Fibroblast of lung (primary cell): ENCODE data around the gene NOS1AP. TPM values are rescaled to one million over a fixed set of nuclear protein-coding genes. Genes with fewer than 3 reads are reported as not detected.

Experiments
- DNase-seq, 2 donors: peaks; one replicate each; pipeline versions ENCODE4 v3.0.0 to v3.0.0-alpha.2; 2010; ENCODE audit warnings: low read depth in 2 of 2
- H2AFZ ChIP-seq: 2 replicates; pipeline ENCODE4 v1.5.1; 2012; ENCODE audit warnings: low read length, control low read depth, inconsistent platforms
- H3K27ac ChIP-seq: 2 replicates; pipeline ENCODE4 v1.5.1; 2011; ENCODE audit warnings: low read length, control low read depth; ENCODE audit not compliant: insufficient read depth
- H3K27me3 ChIP-seq: 2 replicates; pipeline ENCODE4 v1.5.1; 2011; ENCODE audit warnings: mild to moderate bottlenecking, low read length; ENCODE audit not compliant: control insufficient read depth, insufficient read depth
- H3K36me3 ChIP-seq: 2 replicates; pipeline ENCODE4 v1.5.1; 2011; ENCODE audit warnings: low read length; ENCODE audit not compliant: control insufficient read depth, insufficient read depth
- H3K4me1 ChIP-seq: 2 replicates; pipeline ENCODE4 v1.5.1; 2011; ENCODE audit warnings: low read length; ENCODE audit not compliant: control insufficient read depth, insufficient read depth; ENCODE audit errors: extremely low read depth
- H3K4me2 ChIP-seq: 2 replicates; pipeline ENCODE4 v1.5.1; 2011; ENCODE audit warnings: low read length, control low read depth; ENCODE audit not compliant: insufficient read depth; ENCODE audit errors: extremely low read depth
- H3K4me3 ChIP-seq, 4 experiments: fragments of 200-600 bp in 1 of 4; sonication (generic) in 1 of 4; replicated peaks in 1 of 4; 2 replicates each; pipeline ENCODE4 v1.5.1; 2011 to 2016; ENCODE audit warnings: low read length in 4 of 4, low read depth in 3 of 4, mild to moderate bottlenecking in 3 of 4, control low read depth in 2 of 4, inconsistent platforms in 1 of 4, mixed read lengths in 1 of 4; ENCODE audit not compliant: insufficient read depth in 1 of 4; ENCODE audit errors: control extremely low read depth in 1 of 4
- H3K79me2 ChIP-seq: 2 replicates; pipeline ENCODE4 v1.5.1; 2012; ENCODE audit warnings: mild to moderate bottlenecking, low read length, inconsistent platforms; ENCODE audit not compliant: control insufficient read depth, insufficient read depth
- H3K9ac ChIP-seq: 2 replicates; pipeline ENCODE4 v1.5.1; 2011; ENCODE audit warnings: mild to moderate bottlenecking, low read length, control low read depth; ENCODE audit not compliant: insufficient read depth
- H3K9me3 ChIP-seq: 2 replicates; pipeline ENCODE4 v1.5.1; 2012; ENCODE audit warnings: low read depth, low read length; ENCODE audit not compliant: control insufficient read depth, insufficient read depth
- H4K20me1 ChIP-seq: 2 replicates; pipeline ENCODE4 v1.5.1; 2011; ENCODE audit warnings: low read length; ENCODE audit not compliant: control insufficient read depth, insufficient read depth; ENCODE audit errors: extremely low read depth
- CTCF ChIP-seq, 2 donors: IDR thresholded peaks in 1 of 2; conservative IDR thresholded peaks in 1 of 2; 1 replicate in 1 of 2; 2 replicates in 1 of 2; pipeline ENCODE4 v1.5.1; 2011 to 2012; ENCODE audit warnings: low read length in 2 of 2, control low read depth in 1 of 2, inconsistent platforms in 1 of 2, low read depth in 1 of 2, mild to moderate bottlenecking in 1 of 2
- EZH2 ChIP-seq: IDR thresholded peaks from 2 replicates; pipeline ENCODE4 v1.5.1; 2012; ENCODE audit warnings: low read length, control low read depth, mild to moderate bottlenecking; ENCODE audit errors: missing control alignments
- polyA plus RNA-seq, 2 donors: library from polyadenylated mRNA; depleted of rRNA in 1 of 2; stranded (reverse) in 1 of 2; unstranded in 1 of 2; fragments of >200 nt; gene quantifications; 2 replicates each; pipeline ENCODE4 v1.2.1, GENCODE V29; 2011 to 2012; ENCODE audit warnings: missing spikeins in 1 of 2
- total RNA-seq: library from RNA; depleted of rRNA; stranded (reverse); fragments of >200 nt; gene quantifications from 2 replicates; pipeline ENCODE4 v1.2.1, GENCODE V29; 2014

NOS1AP gene
- total and polyA plus RNA-seq, 2 donors (not counting 1 experiment from before 2014, with no cell fraction given): 0.14 to 0.17 TPM

- Histone ChIP-seq H3K79me2 (no peaks in the 10 kb centered on the region), H4K20me1 (no peaks in the 10 kb centered on the region), H2AFZ (no peak overlapping the region), H3K4me3 (no peak overlapping the region), H3K36me3 (no peaks in the 10 kb centered on the region), H3K27ac (no peak overlapping the region), H3K4me2 (no peak overlapping the region), H3K27me3 (peaks cover 3% of the 10 kb centered on the region), H3K4me1 (peaks cover 2% of the 10 kb centered on the region), H3K9ac (no peak overlapping the region), H3K9me3 (no peaks in the 10 kb centered on the region)
- DNase-seq: no peak
- TF ChIP-seq EZH2 (no peak), CTCF (conservative IDR thresholded peaks at IDR 0.05 in 1 of 2, IDR thresholded peaks at IDR 0.05 in 1 of 2; ENCODE audit: low read depth in 1 of 2, low read length in 2 of 2) (no peak)
These were observed 162.7 kb downstream of the NOS1AP start for GRCh38 chr1:162232034-162232711.

GRCh38 chr1:162233066-162233465, 163.6 kb downstream of the NOS1AP start:
- peaks cover 2% of the 10 kb centered on the region for H3K4me1 ChIP-seq
- no peak overlapping the region for H3K4me3 ChIP-seq
- no peaks in the 10 kb centered on the region for H3K36me3 ChIP-seq
- H4K20me1 ChIP-seq: no peaks in the 10 kb centered on the region
- H2AFZ ChIP-seq: no peak overlapping the region
- no peaks in the 10 kb centered on the region for H3K9me3 ChIP-seq
- DNase-seq: no peak
- H3K4me2 ChIP-seq: no peak overlapping the region
- H3K79me2 ChIP-seq: no peaks in the 10 kb centered on the region
- TF ChIP-seq CTCF (conservative IDR thresholded peaks at IDR 0.05 in 1 of 2, IDR thresholded peaks at IDR 0.05 in 1 of 2; ENCODE audit: low read depth in 1 of 2, low read length in 2 of 2) (no peak), EZH2 (no peak)
- H3K27me3 ChIP-seq: peaks cover 3% of the 10 kb centered on the region
- H3K27ac ChIP-seq: no peak overlapping the region
- no peak overlapping the region for H3K9ac ChIP-seq

GRCh38 chr1:162233937-162234336, 164.4 kb downstream of the NOS1AP start:
- Histone ChIP-seq H3K4me2 (no peak overlapping the region), H3K9ac (no peak overlapping the region), H3K4me3 (no peak overlapping the region), H3K4me1 (peaks cover 2% of the 10 kb centered on the region), H3K79me2 (no peaks in the 10 kb centered on the region), H3K9me3 (no peaks in the 10 kb centered on the region), H4K20me1 (no peaks in the 10 kb centered on the region), H3K27ac (no peak overlapping the region), H3K36me3 (no peaks in the 10 kb centered on the region), H3K27me3 (peaks cover 3% of the 10 kb centered on the region), H2AFZ (no peak overlapping the region)
- TF ChIP-seq EZH2 (no peak), CTCF (conservative IDR thresholded peaks at IDR 0.05 in 1 of 2, IDR thresholded peaks at IDR 0.05 in 1 of 2; ENCODE audit: low read depth in 1 of 2, low read length in 2 of 2) (no peak)
- DNase-seq: no peak
